Ishikawa (cell line): Measurements from ENCODE around the gene WDFY2.

Source experiments
- CEBPB ChIP-seq: IDR thresholded peaks from 2 replicates; pipeline ENCODE4 v1.6.1; 2012
- CREB1 ChIP-seq: IDR thresholded peaks from 2 replicates; pipeline ENCODE4 v1.6.1; 2012; ENCODE audit warnings: low read depth
- EGR1 ChIP-seq: IDR thresholded peaks from 2 replicates; pipeline ENCODE4 v1.6.1; 2012
- EP300 ChIP-seq: IDR thresholded peaks from 2 replicates; pipeline ENCODE4 v1.6.1; 2012; ENCODE audit warnings: borderline replicate concordance
- FOXM1 ChIP-seq: IDR thresholded peaks from 2 replicates; pipeline ENCODE4 v1.6.1; 2012; ENCODE audit warnings: low read depth, borderline replicate concordance
- RAD21 ChIP-seq: IDR thresholded peaks from 2 replicates; pipeline ENCODE4 v1.6.1; 2012; ENCODE audit warnings: low read depth
- TEAD4 ChIP-seq: IDR thresholded peaks from 2 replicates; pipeline ENCODE4 v1.6.1; 2012

- no peak for TF ChIP-seq CREB1
- TF ChIP-seq EP300, result no peak
- TF ChIP-seq RAD21, result no peak
- TF ChIP-seq CEBPB, result no peak
- TF ChIP-seq FOXM1, result no peak
- TF ChIP-seq TEAD4, result no peak
- no peak for TF ChIP-seq EGR1
These were observed 156.4 kb downstream of the WDFY2 start for GRCh38 chr13:51740698-51741097.
